ENCODE measurements around the gene SIN3B.

GRCh38 chr19:16885166-16885565 lies 56.0 kb downstream of the SIN3B start:
- TF ChIP-seq EZH2 (IDR thresholded peaks at IDR 0.05; ENCODE audit: borderline replicate concordance, low read length) (no peak), CTCF (IDR thresholded peaks at IDR 0.05; ENCODE audit: low read length) (no peak)
